GM19193 (cell line): ENCODE measurements around the gene FTCD.

Experiments used
- POLR2A ChIP-seq: IDR thresholded peaks from 4 replicates; pipeline ENCODE4 v1.6.1; 2011; ENCODE audit not compliant: insufficient read depth, insufficient read length; ENCODE audit errors: extremely low read depth

The FTCD gene

DNA sequence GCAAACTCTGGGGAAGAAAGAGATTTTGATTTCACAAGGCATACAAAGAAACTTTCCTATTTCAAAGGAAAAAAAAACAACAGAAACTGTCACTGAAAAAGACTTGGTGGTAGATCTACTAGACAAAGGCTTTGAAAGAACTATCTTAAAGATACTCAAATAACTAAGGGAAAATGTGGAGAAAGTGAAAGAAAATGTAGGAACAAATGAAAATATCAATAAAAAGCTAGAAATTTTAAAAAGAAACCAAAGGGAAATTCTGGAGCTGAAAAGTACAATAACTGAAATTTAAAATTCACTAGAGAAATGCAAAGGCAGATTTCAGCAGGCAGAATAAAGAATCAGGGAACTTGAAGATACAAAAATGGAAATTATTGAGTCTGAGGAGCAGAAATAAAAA, 51.3 kb downstream of the FTCD start:
- no peak for TF ChIP-seq POLR2A

GRCh38 chr21:46100906-46101305, 54.5 kb downstream of the FTCD start:
- no peak for TF ChIP-seq POLR2A

DNA sequence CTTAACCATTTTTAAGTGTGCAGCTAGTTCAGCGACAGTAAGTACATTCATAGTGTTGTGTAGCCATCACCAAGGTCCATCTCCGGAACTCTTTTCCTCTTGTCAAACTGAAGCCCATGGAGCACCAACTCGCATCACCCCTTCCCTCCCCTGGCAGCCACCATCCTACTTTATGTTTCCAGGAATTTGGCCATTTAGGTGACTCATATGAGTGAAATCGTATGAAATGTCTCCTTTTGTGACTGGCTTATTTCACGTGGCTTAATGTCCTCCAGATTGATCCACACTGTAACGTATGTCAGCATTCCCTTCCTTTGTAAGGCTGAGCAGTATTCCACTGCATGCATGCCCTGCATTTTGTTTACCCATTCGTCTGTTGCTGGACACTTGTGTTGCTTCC, 55.0 kb downstream of the FTCD start:
- no peak for TF ChIP-seq POLR2A

DNA sequence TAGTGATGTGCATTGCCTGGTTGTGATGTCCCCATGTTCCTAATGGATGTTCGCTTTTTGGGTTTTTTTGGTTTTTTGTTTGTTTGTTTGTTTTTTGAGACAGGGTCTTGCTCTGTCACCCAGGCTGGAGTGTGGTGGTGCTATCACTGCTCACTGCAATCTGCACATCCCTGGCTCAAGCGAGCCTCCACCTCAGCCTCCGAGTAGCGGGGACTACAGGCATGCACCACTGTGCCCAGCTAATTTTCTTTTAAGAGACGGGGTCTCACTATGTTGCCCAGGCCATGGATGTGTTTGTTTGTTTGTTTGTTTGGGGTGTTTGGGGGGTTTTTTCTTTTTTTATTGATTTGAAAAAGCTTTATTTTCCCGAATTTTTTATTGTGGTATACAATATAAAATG, 55.4 kb downstream of the FTCD start:
- TF ChIP-seq POLR2A, result no peak

- no peak for TF ChIP-seq POLR2A
These were observed 55.9 kb downstream of the FTCD start for GRCh38 chr21:46099476-46099875.

DNA sequence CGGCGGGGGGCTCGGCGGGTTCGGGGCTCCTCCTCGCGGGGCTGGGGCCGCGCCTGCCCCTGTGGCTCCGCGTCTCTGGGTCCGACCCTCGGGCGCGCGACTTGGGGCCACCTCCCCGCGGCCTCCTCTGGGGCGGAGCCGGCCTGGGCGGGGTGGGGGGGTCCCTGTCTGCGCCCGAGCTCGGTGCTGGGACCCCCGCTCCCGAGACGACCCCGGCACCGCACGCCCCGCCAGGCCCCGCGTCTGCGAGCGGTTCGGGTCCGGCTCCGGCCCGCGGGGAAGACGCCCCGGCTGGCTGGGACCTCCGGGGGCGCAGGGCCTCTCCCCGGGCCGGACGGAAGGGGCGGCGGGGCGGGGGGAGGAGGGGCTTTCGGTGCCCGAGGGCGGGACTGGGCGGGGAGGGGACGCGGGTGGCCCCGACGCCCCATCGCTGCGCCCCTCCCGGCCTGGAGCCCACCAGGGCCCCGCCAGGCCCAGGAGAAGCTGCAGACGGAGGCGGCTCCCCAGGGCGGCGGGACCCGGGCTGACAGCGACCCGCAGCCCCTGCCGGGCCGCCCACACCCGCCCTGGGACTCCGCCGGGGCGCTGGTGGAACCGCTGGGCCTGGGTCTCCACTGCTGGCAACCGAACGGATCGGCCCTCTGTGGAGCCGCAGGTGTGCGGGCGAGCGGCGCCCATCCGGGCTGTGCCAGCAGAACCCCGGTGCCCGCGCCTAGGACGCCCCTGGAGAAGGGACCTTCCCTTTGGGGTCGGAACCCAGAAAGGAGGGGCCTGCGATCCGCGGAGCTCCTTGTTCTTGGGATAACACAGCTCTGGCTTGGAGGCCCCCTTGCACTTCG, 56.9 kb downstream of the FTCD start:
- TF ChIP-seq POLR2A, result no peak

DNA sequence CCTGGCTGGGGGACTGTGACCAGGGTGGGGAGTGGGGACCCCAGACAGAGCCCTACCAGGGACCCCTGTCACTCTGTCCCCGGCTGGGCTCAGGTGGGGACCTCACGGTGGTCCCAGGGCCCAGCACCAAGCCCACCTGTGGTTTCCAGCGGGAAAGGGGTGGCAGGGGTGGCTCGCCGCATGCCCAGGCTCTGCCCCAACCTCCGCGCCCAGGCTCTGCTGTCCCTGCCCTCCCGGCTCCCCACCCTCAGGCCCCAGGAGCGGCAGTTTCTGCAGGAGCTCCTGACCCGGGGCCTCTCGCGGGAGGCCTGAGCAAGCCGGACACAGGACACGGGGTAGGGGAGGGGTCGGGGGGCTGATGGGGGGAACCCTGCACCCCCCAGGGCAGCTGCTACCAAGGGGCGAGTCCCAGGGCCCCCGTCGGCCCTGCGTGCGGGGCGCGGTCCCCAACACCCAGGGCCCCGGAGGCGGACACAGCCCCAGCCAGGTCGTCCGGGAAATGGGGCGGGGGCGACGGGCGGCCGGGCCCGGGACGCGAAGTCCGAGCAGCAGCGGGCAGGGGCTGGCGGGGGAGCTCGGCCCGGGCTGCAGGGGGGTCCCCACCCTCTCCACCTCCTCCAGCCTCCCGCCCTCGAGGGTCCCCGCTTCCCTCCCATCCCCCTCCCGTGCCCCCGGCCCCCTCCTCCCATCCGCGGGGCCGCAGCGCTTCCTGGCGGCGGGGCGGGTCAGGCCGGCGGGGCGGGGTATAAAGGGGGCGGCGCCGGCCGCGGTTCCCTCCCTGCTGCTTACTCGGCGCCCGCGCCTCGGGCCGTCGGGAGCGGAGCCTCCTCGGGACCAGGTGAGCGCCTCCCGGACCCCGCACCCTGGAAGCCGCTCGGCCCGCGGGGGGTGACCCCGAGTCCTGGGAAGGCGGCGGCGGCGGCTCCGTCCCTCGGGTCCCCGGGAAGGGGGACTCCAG, 57.8 kb downstream of the FTCD start, which contains the start of gene COL6A2:
Gene COL6A2 (plus strand): TSS at position 777 of the 958 bp plus-strand sequence.
- TF ChIP-seq POLR2A, result no peak

DNA sequence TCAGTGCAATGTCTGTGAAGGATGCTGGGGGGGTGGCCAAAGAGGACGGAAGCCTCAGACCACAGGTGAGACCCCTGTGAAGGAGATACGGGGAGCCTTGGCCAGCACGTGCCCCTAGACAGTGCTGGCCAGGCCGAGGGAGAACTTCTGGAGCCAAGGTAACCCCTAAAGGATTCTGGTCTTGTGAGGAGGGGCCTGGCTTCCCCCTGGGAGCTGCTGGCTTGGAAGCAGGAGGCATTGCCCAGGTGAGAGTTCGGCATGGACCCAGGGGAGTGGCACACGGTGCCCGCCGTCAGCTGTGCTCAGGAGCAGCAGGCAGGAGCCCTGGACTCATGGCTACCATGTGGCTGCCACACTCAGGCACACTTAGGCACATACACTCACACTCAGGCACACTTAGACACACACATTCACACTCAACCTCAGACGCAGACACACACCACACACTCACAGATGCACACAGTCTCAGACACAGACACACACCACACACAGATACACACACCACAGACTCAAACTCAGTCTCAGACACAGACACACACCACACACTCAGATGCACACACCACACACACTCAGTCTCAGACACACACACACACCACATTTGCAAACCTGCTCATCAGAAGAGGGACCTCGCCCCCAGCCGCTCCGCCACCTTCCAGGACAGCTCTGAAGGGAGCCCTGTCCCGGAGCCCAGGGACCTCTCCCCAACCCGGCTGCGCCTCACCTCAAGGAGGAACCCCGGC, 58.6 kb downstream of the FTCD start:
- TF ChIP-seq POLR2A, result no peak

DNA sequence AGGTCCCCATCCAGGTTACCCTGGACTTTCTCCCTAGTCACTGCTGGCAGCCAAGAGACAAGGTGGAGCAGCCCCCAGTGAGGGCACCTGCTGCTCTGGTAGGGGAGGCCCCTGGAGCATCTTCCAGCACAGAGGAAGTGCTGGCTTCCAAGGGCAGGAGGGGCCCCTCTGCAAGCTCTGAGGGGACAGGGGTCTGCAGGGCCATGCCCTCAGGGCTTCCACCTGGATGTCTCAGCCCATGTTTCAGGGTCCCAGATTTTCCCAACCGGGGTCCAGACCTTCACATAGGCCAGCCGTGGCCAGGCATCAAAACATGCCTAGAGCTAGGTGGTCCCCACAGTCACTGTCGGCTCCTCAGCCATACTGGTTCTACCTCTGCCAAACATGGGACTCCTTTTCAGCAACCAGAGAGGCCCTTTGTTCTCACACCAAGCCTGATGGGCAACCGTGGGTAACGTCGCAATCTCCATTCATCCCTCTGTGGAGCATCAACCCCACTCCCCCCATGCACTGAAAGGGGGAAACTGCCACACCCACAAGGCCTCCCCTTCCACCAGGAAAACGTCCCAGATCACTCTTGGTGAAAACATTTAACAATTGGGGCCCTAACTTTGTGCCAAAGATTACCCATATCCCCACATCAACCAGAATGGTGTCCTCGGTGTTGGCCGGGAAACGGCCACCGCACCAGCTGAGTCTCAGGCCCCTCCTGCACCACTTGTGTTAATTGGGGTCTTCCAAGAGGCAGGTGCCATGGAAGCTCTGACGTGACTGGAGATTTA, 59.4 kb downstream of the FTCD start:
- TF ChIP-seq POLR2A, result no peak

DNA sequence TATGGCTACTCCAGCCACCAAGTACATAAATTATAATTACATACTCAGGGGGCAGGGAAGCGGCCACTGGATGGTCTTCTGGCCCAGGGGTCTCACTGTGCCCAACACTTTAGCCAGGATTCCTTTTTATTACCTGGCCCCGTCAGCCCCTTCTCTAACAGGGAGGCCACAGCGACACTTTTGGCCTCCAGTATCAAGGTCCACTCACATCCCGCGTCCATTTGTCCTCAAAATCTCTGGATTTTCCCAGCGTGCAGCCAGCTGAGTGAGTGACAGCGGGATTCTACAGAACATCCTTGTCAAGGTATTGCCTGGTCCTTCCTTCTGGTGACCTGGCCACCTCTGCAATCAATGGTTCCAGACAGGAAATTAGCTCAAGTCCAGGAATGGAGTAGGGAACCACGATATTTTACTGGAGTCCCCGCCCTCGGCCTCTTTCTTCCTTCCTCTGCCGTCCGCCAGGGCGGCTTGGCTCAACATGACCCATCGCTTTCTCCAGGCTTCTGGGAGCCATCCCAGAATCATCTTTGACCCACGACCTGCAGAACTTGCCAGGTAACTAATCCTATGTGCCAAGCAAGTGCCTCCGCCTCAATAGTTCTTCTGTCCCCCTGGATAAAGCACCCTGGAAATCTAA, 60.2 kb downstream of the FTCD start:
- no peak for TF ChIP-seq POLR2A

- no peak for TF ChIP-seq POLR2A
These were observed 60.8 kb downstream of the FTCD start for GRCh38 chr21:46094401-46095082.

DNA sequence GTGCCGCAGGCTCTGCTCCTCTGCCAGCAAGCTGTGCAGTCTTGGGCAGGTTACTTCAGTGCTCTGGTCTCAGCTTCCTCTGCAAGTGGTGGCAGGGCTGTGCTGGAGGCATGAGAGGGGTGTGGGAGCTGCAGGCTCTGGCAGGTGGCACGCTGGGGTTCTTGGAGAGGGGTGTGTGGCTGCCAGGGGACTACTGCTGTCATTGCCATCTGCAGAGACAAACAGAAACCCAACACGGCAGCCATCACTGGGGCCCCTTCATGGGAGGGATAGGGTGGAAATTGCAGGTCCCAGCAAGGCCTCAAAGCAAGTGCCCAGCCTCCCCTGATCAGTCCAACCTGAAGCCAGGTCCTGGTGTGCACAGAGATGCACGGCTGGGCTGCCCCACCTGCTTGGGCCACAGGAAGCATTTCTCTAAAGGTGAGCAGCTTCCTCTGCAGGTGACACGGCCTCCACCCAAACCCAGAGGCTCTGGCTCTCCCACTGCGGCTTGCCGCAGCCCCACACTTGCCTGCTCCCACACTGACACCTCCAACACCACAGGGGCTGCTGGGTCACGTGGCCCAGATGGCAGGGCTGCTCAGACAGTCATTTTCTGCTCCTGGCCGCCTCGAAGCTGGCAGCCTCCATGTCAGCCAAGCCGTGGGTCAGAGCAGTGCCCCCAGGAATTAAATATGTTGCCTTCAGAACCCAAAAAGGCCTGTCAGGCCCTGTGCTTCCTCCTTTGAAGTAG, 61.5 kb downstream of the FTCD start:
- TF ChIP-seq POLR2A, result no peak
